ENCODE data around the gene ALX4. TPM values are rescaled to one million over a fixed set of nuclear protein-coding genes. Genes with fewer than 3 reads are reported as not detected.

Gene ALX4
- total RNA-seq, 2 donors from 2014 or later: not detected

- H3K4me3 Mint-ChIP-seq: no peak overlapping the region
- no peaks in the 10 kb centered on the region for H3K9me3 Mint-ChIP-seq
- no peaks in the 10 kb centered on the region for H3K4me1 Mint-ChIP-seq (ENCODE audit: low read depth)
- peaks cover 48% of the 10 kb centered on the region for H3K27me3 Mint-ChIP-seq (ENCODE audit: low read depth)
- ATAC-seq (replicated peaks in 1 of 2): no peak
- H3K27ac Mint-ChIP-seq: no peak overlapping the region
- no peak for DNase-seq
- H3K36me3 Mint-ChIP-seq (ENCODE audit: insufficient read depth in 2 of 2): no peaks in the 10 kb centered on the region
Observed at GRCh38 chr11:44332665-44333064, 22.7 kb upstream of the ALX4 start.

GRCh38 chr11:44329472-44330230, 19.7 kb upstream of the ALX4 start:
- H3K27me3 Mint-ChIP-seq (ENCODE audit: low read depth): peaks cover 51% of the 10 kb centered on the region
- H3K4me1 Mint-ChIP-seq (ENCODE audit: low read depth): no peaks in the 10 kb centered on the region
- no peak for DNase-seq
- no peaks in the 10 kb centered on the region for H3K36me3 Mint-ChIP-seq (ENCODE audit: insufficient read depth in 2 of 2)
- H3K4me3 Mint-ChIP-seq: no peak overlapping the region
- H3K9me3 Mint-ChIP-seq: no peaks in the 10 kb centered on the region
- no peak for ATAC-seq (replicated peaks in 1 of 2)
- H3K27ac Mint-ChIP-seq: no peak overlapping the region

GRCh38 chr11:44328138-44328660, 18.3 kb upstream of the ALX4 start:
- Mint-ChIP-seq H3K4me1 (ENCODE audit: low read depth) (no peaks in the 10 kb centered on the region), H3K27me3 (ENCODE audit: low read depth) (peaks cover 63% of the 10 kb centered on the region), H3K4me3 (no peak overlapping the region), H3K27ac (no peak overlapping the region), H3K9me3 (no peaks in the 10 kb centered on the region), H3K36me3 (ENCODE audit: insufficient read depth in 2 of 2) (no peaks in the 10 kb centered on the region)
- ATAC-seq (replicated peaks in 1 of 2) (no peak), DNase-seq (no peak)

- Mint-ChIP-seq H3K4me1 (ENCODE audit: low read depth) (no peaks in the 10 kb centered on the region), H3K4me3 (no peak overlapping the region), H3K27ac (no peak overlapping the region), H3K27me3 (ENCODE audit: low read depth) (peaks cover 67% of the 10 kb centered on the region), H3K36me3 (ENCODE audit: insufficient read depth in 2 of 2) (no peaks in the 10 kb centered on the region), H3K9me3 (no peaks in the 10 kb centered on the region)
- ATAC-seq (replicated peaks in 1 of 2): no peak
- DNase-seq: no peak
Observed at GRCh38 chr11:44327730-44328129, 17.8 kb upstream of the ALX4 start.

- ATAC-seq (replicated peaks in 1 of 2) (no peak), DNase-seq (no peak)
- no peaks in the 10 kb centered on the region for H3K9me3 Mint-ChIP-seq
- peaks cover 74% of the 10 kb centered on the region for H3K27me3 Mint-ChIP-seq (ENCODE audit: low read depth)
- no peaks in the 10 kb centered on the region for H3K4me1 Mint-ChIP-seq (ENCODE audit: low read depth)
- H3K4me3 Mint-ChIP-seq: no peak overlapping the region
- no peaks in the 10 kb centered on the region for H3K36me3 Mint-ChIP-seq (ENCODE audit: insufficient read depth in 2 of 2)
- H3K27ac Mint-ChIP-seq: no peak overlapping the region
Observed at GRCh38 chr11:44326615-44327475, 16.9 kb upstream of the ALX4 start.

- no peaks in the 10 kb centered on the region for H3K36me3 Mint-ChIP-seq (ENCODE audit: insufficient read depth in 2 of 2)
- no peaks in the 10 kb centered on the region for H3K9me3 Mint-ChIP-seq
- no peak for ATAC-seq (replicated peaks in 1 of 2)
- peaks cover 4% of the 10 kb centered on the region for H3K4me1 Mint-ChIP-seq (ENCODE audit: low read depth)
- no peak overlapping the region for H3K4me3 Mint-ChIP-seq
- DNase-seq: no peak
- peaks cover 85% of the 10 kb centered on the region for H3K27me3 Mint-ChIP-seq (ENCODE audit: low read depth)
- no peak overlapping the region for H3K27ac Mint-ChIP-seq
Observed at GRCh38 chr11:44325698-44326097, 15.8 kb upstream of the ALX4 start.

- no peak for DNase-seq
- Mint-ChIP-seq H3K36me3 (ENCODE audit: insufficient read depth in 2 of 2) (peaks cover 0 to 2% of the 10 kb centered on the region in 2 donors), H3K9me3 (no peaks in the 10 kb centered on the region), H3K27me3 (ENCODE audit: low read depth) (peaks cover 93% of the 10 kb centered on the region), H3K4me1 (ENCODE audit: low read depth) (peaks cover 10% of the 10 kb centered on the region), H3K4me3 (no peak overlapping the region), H3K27ac (no peak overlapping the region)
- no peak for ATAC-seq (replicated peaks in 1 of 2)
Observed at GRCh38 chr11:44324749-44325525, 15.0 kb upstream of the ALX4 start.

- Mint-ChIP-seq H3K4me1 (ENCODE audit: low read depth) (peaks cover 16% of the 10 kb centered on the region), H3K4me3 (no peak overlapping the region), H3K9me3 (no peaks in the 10 kb centered on the region), H3K27ac (no peak overlapping the region), H3K27me3 (ENCODE audit: low read depth) (peaks cover 94% of the 10 kb centered on the region), H3K36me3 (ENCODE audit: insufficient read depth in 2 of 2) (peaks cover 0 to 2% of the 10 kb centered on the region in 2 donors)
- no peak for DNase-seq
- no peak for ATAC-seq (replicated peaks in 1 of 2)
Observed at GRCh38 chr11:44324222-44324621, 14.3 kb upstream of the ALX4 start.

GRCh38 chr11:44322243-44322642, 12.3 kb upstream of the ALX4 start:
- Mint-ChIP-seq H3K9me3 (no peaks in the 10 kb centered on the region), H3K36me3 (ENCODE audit: insufficient read depth in 2 of 2) (peaks cover 0 to 2% of the 10 kb centered on the region in 2 donors), H3K4me1 (ENCODE audit: low read depth) (peaks cover 16% of the 10 kb centered on the region), H3K4me3 (no peak overlapping the region), H3K27me3 (ENCODE audit: low read depth) (peaks cover 97% of the 10 kb centered on the region), H3K27ac (no peak overlapping the region)
- ATAC-seq (replicated peaks in 1 of 2) (no peak), DNase-seq (no peak)

GRCh38 chr11:44321059-44321458, 11.1 kb upstream of the ALX4 start:
- H3K4me3 Mint-ChIP-seq: no peak overlapping the region
- H3K27ac Mint-ChIP-seq: no peak overlapping the region
- no peaks in the 10 kb centered on the region for H3K9me3 Mint-ChIP-seq
- H3K36me3 Mint-ChIP-seq (ENCODE audit: insufficient read depth in 2 of 2): peaks cover 0 to 2% of the 10 kb centered on the region in 2 donors
- ATAC-seq (replicated peaks in 1 of 2) (no peak), DNase-seq (no peak)
- H3K4me1 Mint-ChIP-seq (ENCODE audit: low read depth): peaks cover 16% of the 10 kb centered on the region
- H3K27me3 Mint-ChIP-seq (ENCODE audit: low read depth): peaks cover 95% of the 10 kb centered on the region

- Mint-ChIP-seq H3K27ac (peak overlapping the region; percentile 19), H3K4me1 (ENCODE audit: low read depth) (peaks cover 21% of the 10 kb centered on the region), H3K27me3 (ENCODE audit: low read depth) (peaks cover 94% of the 10 kb centered on the region), H3K9me3 (no peaks in the 10 kb centered on the region), H3K36me3 (ENCODE audit: insufficient read depth in 2 of 2) (peaks cover 0 to 2% of the 10 kb centered on the region in 2 donors), H3K4me3 (peak overlapping the region in 1 of 2 donors; percentile 45)
- DNase-seq: no peak
- ATAC-seq (replicated peaks in 1 of 2): no peak
Observed at GRCh38 chr11:44320289-44320973, 10.5 kb upstream of the ALX4 start.

- H3K9me3 Mint-ChIP-seq: no peaks in the 10 kb centered on the region
- H3K27me3 Mint-ChIP-seq (ENCODE audit: low read depth): peaks cover 94% of the 10 kb centered on the region
- no peak for ATAC-seq (replicated peaks in 1 of 2)
- peaks cover 0 to 2% of the 10 kb centered on the region in 2 donors for H3K36me3 Mint-ChIP-seq (ENCODE audit: insufficient read depth in 2 of 2)
- peak overlapping the region; percentile 18 to 49 for H3K4me3 Mint-ChIP-seq
- no peak for DNase-seq
- no peak overlapping the region for H3K27ac Mint-ChIP-seq
- peaks cover 26% of the 10 kb centered on the region for H3K4me1 Mint-ChIP-seq (ENCODE audit: low read depth)
Observed at GRCh38 chr11:44319552-44320288, 9.8 kb upstream of the ALX4 start.
